Liver (tissue), 9 donors: ENCODE data around the gene ORAI2. TPM values are rescaled to one million over a fixed set of nuclear protein-coding genes. Genes with fewer than 3 reads are reported as not detected.
"Not testable (repeated sequence)": the region's sequence is repeated elsewhere in the genome, so short reads cannot be mapped to it uniquely, and the experiment has no call there.

Experiments
- DNase-seq: peaks from one replicate; pipeline ENCODE4 v3.0.0-alpha.2; 2017; ENCODE audit warnings: low spot score
- H3K27ac ChIP-seq, 2 donors: one replicate each; pipeline ENCODE4 v1.7.0; 2013; ENCODE audit warnings: inconsistent platforms in 2 of 2, low read length in 2 of 2, control low read depth in 1 of 2, low read depth in 1 of 2, mild to moderate bottlenecking in 1 of 2
- H3K27me3 ChIP-seq, 4 donors: one replicate each; pipeline versions ENCODE4 v1.6.1 to v1.7.0; 2013; ENCODE audit warnings: low read length in 3 of 4, inconsistent platforms in 1 of 4, mild to moderate bottlenecking in 1 of 4, moderate library complexity in 1 of 4; ENCODE audit not compliant: control insufficient read depth in 4 of 4, insufficient read depth in 4 of 4
- H3K36me3 ChIP-seq, 4 donors: one replicate each; pipeline versions ENCODE4 v1.6.1 to v1.7.0; 2013; ENCODE audit warnings: low read length in 3 of 4, mild to moderate bottlenecking in 3 of 4, low read depth in 1 of 4, moderate library complexity in 1 of 4; ENCODE audit not compliant: control insufficient read depth in 4 of 4, insufficient read depth in 3 of 4
- H3K4me1 ChIP-seq, 4 donors: one replicate each; pipeline versions ENCODE4 v1.6.1 to v1.7.0; 2013; ENCODE audit warnings: low read length in 3 of 4, mild to moderate bottlenecking in 3 of 4, moderate library complexity in 1 of 4; ENCODE audit not compliant: control insufficient read depth in 4 of 4, insufficient read depth in 4 of 4
- H3K4me3 ChIP-seq, 3 donors: one replicate each; pipeline versions ENCODE4 v1.6.1 to v1.7.0; 2013; ENCODE audit warnings: low read length in 3 of 3, control low read depth in 1 of 3, low read depth in 1 of 3, mild to moderate bottlenecking in 1 of 3
- H3K9ac ChIP-seq, 2 donors: one replicate each; pipeline ENCODE4 v1.7.0; 2013; ENCODE audit warnings: low read length in 2 of 2, mild to moderate bottlenecking in 2 of 2, moderate library complexity in 2 of 2, control low read depth in 1 of 2, low read depth in 1 of 2
- H3K9me3 ChIP-seq, 4 donors: one replicate each; pipeline versions ENCODE4 v1.6.1 to v1.7.0; 2013; ENCODE audit warnings: low read length in 3 of 4; ENCODE audit not compliant: control insufficient read depth in 4 of 4
- CTCF ChIP-seq: fragments of 150-350 bp; IDR thresholded peaks from 2 replicates; pipeline ENCODE4 v1.5.1; 2017; ENCODE audit warnings: improper control_type of control experiment, low read depth, low read length; ENCODE audit not compliant: missing input control
- EGR1 ChIP-seq, 2 donors: IDR thresholded peaks; 2 replicates each; pipeline ENCODE4 v1.6.1; 2016 to 2018; ENCODE audit warnings: antibody characterized with exemption in 2 of 2, low read depth in 2 of 2
- FOXA1 ChIP-seq: IDR thresholded peaks from 2 replicates; pipeline ENCODE4 v1.6.1; 2016; ENCODE audit warnings: antibody characterized with exemption
- GABPA ChIP-seq, 2 donors: IDR thresholded peaks in 1 of 2; conservative IDR thresholded peaks in 1 of 2; 2 replicates each; pipeline ENCODE4 v1.6.1; 2016; ENCODE audit warnings: antibody characterized with exemption in 2 of 2, mild to moderate bottlenecking in 1 of 2, moderate library complexity in 1 of 2
- HNF4A ChIP-seq, 2 donors: conservative IDR thresholded peaks; 2 replicates each; pipeline ENCODE4 v1.6.1; 2016; ENCODE audit warnings: antibody characterized with exemption in 2 of 2, mild to moderate bottlenecking in 2 of 2
- HNF4G ChIP-seq: IDR thresholded peaks from 2 replicates; pipeline ENCODE4 v1.6.1; 2016; ENCODE audit warnings: antibody characterized with exemption
- JUND ChIP-seq, 2 donors: IDR thresholded peaks; 2 replicates each; pipeline ENCODE4 v1.6.1; 2016; ENCODE audit warnings: antibody characterized with exemption in 2 of 2
- MAX ChIP-seq: IDR thresholded peaks from 2 replicates; pipeline ENCODE4 v1.6.1; 2016; ENCODE audit warnings: antibody characterized with exemption
- NR2F2 ChIP-seq: IDR thresholded peaks from 2 replicates; pipeline ENCODE4 v1.6.1; 2016; ENCODE audit warnings: antibody characterized with exemption
- RAD21 ChIP-seq, 2 donors: IDR thresholded peaks; 2 replicates each; pipeline ENCODE4 v1.6.1; 2016; ENCODE audit warnings: antibody characterized with exemption in 2 of 2, mild to moderate bottlenecking in 2 of 2
- REST ChIP-seq: IDR thresholded peaks from 2 replicates; pipeline ENCODE4 v1.6.1; 2016; ENCODE audit warnings: antibody characterized with exemption, mild to moderate bottlenecking
- RXRA ChIP-seq, 2 donors: IDR thresholded peaks; 2 replicates each; pipeline ENCODE4 v1.6.1; 2017 to 2018; ENCODE audit warnings: antibody characterized with exemption in 2 of 2, mild to moderate bottlenecking in 1 of 2
- SP1 ChIP-seq: IDR thresholded peaks from 2 replicates; pipeline ENCODE4 v1.6.1; 2018; ENCODE audit warnings: antibody characterized with exemption, mild to moderate bottlenecking
- TAF1 ChIP-seq: conservative IDR thresholded peaks from 2 replicates; pipeline ENCODE4 v1.6.1; 2016; ENCODE audit warnings: antibody characterized with exemption, mild to moderate bottlenecking
- YY1 ChIP-seq: IDR thresholded peaks from 2 replicates; pipeline ENCODE4 v1.6.1; 2016; ENCODE audit warnings: antibody characterized with exemption, mild to moderate bottlenecking
- WGBS: extraction: QIAGEN DNeasy Blood & Tissue Kit; methylation state at CpG from one replicate; pipeline ENCODE4 v1.1.7; 2013; 5-methylcytosine and 5-hydroxymethylcytosine counted together
- polyA plus RNA-seq, 2 donors: library from polyadenylated mRNA; stranded (reverse) in 1 of 2; unstranded in 1 of 2; fragments of 200-250 nt in 1 of 2; fragments of >200 nt in 1 of 2; fragmentation: Nextera tagmentation in 1 of 2; extraction: Ambion mirVana in 1 of 2; gene quantifications; one replicate each; pipeline versions ENCODE4 v1.2.1 to v1.2.3, GENCODE V29; 2013 to 2015
- total RNA-seq, 2 donors: library from RNA; depleted of rRNA; stranded (reverse); fragments of >200 nt; gene quantifications; one replicate each; pipeline ENCODE4 v1.2.3, GENCODE V29; 2014
- donor health status: healthy.
- donor health status: healthy.
- donor health status: healthy.
- donor health status: healthy.
- donor health status: healthy.

The ORAI2 gene
- total and polyA plus RNA-seq, 4 donors, result 1.3 to 10.3 (median 4.8) TPM

- Histone ChIP-seq H3K27ac (no peak overlapping the region), H3K4me3 (no peak overlapping the region), H3K36me3 (peaks cover 7 to 62% (median 31%) of the 10 kb centered on the region in 4 donors), H3K27me3 (no peaks in the 10 kb centered on the region), H3K9me3 (no peaks in the 10 kb centered on the region), H3K9ac (no peak overlapping the region), H3K4me1 (no peaks in the 10 kb centered on the region)
- DNase-seq, result no peak
- 96% methylated on average over 6 of the region's 6 CpGs for WGBS
- TF ChIP-seq TAF1 (no peak), NR2F2 (no peak), FOXA1 (no peak), SP1 (no peak)
Measured at GRCh38 chr7:102407910-102408309, 25.5 kb upstream of the ORAI2 start.

- not testable (repeated sequence) for H3K27ac ChIP-seq, H3K4me1 ChIP-seq, DNase-seq, H3K4me3 ChIP-seq, H3K27me3 ChIP-seq, H3K9me3 ChIP-seq, H3K9ac ChIP-seq
- peaks cover 5 to 62% (median 30%) of the 10 kb centered on the region in 4 donors for H3K36me3 ChIP-seq
- WGBS, result 99% methylated on average over 6 of the region's 6 CpGs
Measured at GRCh38 chr7:102408530-102408929, 24.8 kb upstream of the ORAI2 start.

GRCh38 chr7:102409340-102409739 lies 24.0 kb upstream of the ORAI2 start:
- H3K36me3 ChIP-seq, result peaks cover 5 to 65% (median 29%) of the 10 kb centered on the region in 4 donors
- no peak overlapping the region for H3K9ac ChIP-seq
- H3K27me3 ChIP-seq, result no peaks in the 10 kb centered on the region
- H3K27ac ChIP-seq, result no peak overlapping the region
- no peaks in the 10 kb centered on the region for H3K4me1 ChIP-seq
- 97% methylated on average over 4 of the region's 4 CpGs for WGBS
- H3K4me3 ChIP-seq, result no peak overlapping the region
- H3K9me3 ChIP-seq, result no peaks in the 10 kb centered on the region
- DNase-seq, result no peak
- TF ChIP-seq HNF4A (conservative IDR thresholded peaks at IDR 0.05), result no peak
- no peak for TF ChIP-seq EGR1 (IDR thresholded peaks at IDR 0.05; ENCODE audit: low read depth in 2 of 2)
- TF ChIP-seq MAX, result no peak
- TF ChIP-seq RAD21 (IDR thresholded peaks at IDR 0.05), result no peak
- TF ChIP-seq GABPA (IDR thresholded peaks at IDR 0.05 in 1 of 2, conservative IDR thresholded peaks at IDR 0.05 in 1 of 2), result no peak
- TF ChIP-seq CTCF, result no peak
- TF ChIP-seq RXRA (IDR thresholded peaks at IDR 0.05), result no peak
- no peak for TF ChIP-seq FOXA1
- TF ChIP-seq JUND (IDR thresholded peaks at IDR 0.05), result no peak
- no peak for TF ChIP-seq REST
- no peak for TF ChIP-seq YY1
- TF ChIP-seq HNF4G, result no peak
- TF ChIP-seq NR2F2, result no peak
